ENCODE data around the gene SGCA.

The SGCA gene

GRCh38 chr17:50165867-50166517 is at the start of gene SGCA:
SGCA (plus strand) TSS chr17:50166005; CDS start chr17:50166041, 36 bp downstream.
- no peak for DNase-seq

DNA sequence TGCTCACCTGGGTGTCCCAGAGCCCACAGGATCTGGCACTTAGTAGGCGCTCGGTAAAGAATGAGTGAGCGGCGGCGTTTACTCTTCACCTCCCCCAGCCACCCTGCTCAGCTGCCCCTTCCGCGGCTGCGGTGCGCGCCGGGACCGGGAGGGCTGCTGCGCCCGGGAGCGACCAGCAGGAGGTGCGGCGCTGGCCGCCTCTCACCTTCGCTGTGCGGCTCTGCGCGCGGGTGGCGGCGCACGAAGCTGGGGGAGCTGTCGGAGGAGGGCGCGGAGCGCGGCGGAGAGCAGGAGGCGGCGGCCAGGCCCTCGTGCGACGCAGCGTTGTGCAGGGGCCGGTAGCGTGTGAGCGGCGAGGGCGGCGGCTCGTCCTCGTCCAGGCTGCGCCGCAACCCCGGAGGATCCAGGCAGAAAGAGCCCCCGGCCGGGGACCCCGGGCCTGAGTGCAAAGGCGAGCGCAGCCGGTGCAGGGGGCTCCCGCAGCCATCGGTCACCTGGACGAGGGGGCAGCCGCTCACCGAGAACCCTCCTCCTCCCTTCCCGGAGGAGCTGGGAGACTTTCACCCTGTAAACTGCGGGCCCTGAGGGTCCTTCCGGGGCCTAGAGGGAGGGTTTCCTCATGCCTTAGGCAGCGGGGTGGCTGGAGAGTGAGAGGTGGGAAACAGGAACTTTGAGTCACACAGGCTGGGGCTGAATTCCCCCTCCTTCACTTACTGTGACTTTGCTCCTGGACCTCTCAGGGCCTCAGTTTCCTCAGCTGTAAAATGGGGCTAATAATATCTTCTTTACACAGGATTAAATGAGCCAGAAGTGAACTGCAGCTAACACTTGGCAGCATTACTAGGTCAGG is 48.4 kb upstream of the SGCA start:
- DNase-seq = no peak

DNA sequence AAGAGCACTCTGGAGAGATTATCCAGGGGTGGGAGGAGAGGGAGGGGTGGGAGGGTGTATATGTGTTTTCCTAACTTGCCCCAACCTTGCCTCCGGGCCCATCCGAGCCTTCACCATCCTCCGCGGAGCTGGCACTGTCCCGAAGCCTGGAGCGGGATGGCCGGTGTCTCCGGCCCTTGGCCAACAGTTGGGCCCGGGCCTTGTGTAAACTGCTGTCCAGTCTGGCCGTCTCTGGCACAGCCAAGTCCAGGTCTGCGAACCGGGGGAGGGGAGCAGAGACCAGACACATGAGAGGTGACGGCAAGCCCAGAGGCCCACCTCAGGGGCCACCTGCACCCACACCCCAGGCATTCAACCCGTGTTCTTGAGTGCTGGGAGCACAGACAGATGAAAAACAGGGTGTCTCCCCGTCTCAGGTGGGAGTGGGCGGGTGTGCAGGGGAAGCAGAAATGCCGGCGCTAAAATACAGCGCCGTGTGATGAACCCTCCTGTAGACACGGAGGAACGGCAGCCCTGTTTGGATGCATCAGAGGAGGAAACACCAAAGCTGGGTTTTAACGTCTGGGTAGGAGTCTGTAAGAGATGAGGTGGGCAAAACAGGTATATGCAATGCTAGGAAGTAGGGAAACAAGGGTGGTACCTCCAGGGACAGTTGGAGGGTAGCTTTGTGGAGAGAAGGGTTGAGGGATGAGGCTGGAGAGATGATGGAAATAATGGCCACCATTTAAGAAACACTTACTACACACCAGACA is 47.6 kb upstream of the SGCA start:
- DNase-seq = no peak

- no peak for DNase-seq
These were observed 47.0 kb upstream of the SGCA start for GRCh38 chr17:50118828-50119218.

- DNase-seq = no peak
These were observed 45.1 kb upstream of the SGCA start for GRCh38 chr17:50120475-50121253.

GRCh38 chr17:50122945-50123344 is 42.9 kb upstream of the SGCA start:
- no peak for DNase-seq

DNA sequence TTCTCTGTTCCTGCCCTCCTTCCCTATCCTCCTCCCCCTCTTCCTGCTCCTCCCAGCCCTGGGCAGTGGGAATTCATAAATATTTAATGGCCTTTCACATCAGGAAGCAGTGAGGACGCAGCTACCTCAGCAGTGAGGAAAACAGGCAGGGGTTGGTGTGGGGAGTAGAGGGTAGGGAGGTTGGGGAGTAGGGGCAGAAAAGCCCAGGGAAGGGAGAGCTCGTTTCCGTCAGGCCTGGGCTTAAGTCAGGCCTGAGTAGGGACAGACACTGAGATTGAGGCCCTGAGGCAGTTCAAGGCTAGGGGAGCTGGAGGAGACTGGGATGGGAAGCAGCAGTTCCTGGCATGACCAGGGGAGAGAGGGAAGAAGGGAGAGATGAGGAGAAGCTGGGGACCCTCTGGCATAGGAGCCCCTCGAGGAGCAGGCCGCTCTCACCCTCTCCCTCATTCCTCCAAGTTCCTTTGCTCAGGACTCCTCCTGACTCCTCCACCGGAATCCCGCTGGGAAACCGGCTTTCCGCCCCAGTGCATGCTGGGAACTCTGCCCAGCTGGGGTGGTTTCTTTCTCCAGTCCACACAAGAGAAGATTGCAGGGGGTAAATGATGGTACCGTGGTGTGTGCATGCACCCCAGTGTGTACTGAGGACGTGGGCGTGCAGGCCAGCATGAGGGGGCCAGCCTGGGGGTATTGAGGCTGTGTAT is 42.0 kb upstream of the SGCA start:
- DNase-seq = no peak

- DNase-seq = no peak
These were observed 40.3 kb upstream of the SGCA start for GRCh38 chr17:50125420-50125997.

DNA sequence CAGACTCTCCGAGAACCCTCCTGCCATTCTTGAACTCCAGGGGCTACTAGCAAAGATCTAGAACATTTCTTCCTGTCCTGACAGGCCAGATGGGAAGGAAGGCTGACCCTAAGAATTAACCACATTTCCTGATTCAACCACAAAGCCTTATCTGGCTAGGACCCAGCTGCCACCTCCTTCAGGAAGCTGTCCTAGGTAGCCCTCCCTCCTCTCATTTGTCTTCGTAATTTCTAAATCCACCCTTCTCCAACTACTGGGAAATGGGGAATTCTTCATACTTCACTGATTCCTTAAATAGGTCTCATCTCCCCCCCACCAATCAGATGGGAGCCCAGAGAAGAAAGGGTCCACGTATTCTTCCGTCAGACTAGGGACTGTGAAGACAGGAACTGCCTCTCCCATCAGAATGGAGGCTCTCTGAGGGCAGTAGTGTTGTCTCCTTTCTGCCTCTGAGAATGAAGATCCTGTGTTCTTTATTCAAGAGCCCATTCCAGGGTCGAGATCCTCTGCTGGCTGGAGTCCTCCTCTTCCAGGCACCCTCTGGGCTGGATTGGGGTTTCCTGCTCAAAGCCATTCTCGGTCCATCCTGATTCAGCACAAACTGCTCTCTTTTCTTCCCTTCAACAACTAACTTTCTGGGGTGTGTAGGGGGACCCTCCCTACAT is 38.0 kb upstream of the SGCA start:
- DNase-seq = no peak

DNA sequence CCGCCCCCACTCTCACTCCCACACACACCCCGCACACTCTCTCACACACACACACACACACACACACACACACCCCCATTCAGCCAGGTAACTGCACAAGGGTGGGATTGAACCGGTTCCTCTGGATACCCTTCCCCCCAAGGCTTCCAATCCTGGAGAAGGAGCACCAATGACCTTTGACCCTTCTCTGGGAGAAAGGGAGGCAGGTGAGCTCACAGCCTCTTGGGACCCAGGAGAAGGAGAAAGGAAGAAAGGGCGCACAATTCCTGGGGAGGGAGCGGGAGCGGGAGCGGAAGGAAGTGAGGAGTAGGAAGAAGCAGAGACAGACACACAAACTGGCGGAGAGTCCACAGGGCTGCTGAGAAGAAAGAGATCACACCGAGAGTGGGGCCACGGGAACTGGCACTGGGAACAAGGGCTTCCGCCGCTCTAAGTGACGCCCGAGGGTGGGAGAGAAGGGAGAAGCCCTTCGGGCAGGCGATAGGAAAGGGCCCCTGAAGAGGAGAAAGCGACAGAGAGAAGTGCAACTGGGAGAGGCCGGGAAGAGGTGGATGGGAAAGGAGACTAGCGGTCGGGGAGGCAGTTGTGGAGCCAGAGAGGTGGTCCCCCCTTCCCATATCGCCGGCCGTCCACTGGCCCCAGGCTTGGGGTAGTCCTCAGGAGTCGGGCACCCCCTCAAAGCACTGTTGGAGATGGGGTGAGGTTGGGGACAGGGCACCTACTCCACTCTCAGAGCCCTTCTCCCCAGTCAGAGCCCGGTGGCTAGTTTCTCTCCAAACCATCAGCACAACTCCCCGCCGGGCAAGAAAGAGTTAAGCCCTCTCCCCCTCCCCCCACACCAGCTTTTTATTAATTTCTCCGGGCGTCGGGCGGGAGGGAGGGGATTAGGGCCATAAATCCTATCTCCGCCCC is 37.1 kb upstream of the SGCA start:
- no peak for DNase-seq

- no peak for DNase-seq
These were observed 36.5 kb upstream of the SGCA start for GRCh38 chr17:50129353-50129727.

- DNase-seq = no peak
These were observed 35.9 kb upstream of the SGCA start, which contains the start of gene SAMD14 for GRCh38 chr17:50129728-50130558. SAMD14 (minus strand) TSS chr17:50130160; CDS start chr17:50124959, 5,201 bp downstream.

DNA sequence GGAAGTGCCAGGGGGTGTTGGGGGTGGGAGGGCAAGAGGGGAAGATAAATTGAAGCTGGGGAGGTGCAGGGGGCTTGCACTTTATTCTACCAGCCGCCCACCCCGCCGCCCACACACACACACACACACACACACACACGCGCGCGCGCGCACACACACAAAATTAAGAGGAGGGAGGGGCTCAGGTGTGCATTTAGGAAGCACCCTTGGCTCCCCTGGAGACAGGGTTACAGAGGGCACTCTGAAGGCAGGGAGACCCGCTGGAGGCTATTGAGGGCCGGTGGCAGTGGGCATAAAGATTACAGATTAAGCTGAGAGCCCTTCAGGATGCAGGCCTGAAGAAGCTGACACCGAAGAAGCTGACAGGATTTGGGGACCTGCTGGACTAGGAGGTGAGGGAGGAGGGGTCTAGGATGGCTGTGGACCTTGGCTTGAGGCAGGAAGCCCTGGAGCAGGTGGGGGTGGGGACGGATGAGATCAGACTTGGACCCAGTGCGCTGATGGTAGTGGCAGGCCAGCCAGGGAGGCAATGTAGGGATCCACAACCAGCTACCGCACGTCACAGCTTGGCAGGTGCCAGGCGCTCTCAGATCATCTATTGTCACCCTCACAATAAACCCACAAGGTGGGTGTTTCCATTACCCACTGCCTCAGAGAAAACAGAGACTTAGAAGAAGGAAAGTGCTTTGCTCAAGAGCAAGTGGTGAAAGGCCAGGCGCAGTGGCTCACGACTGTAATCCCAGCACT is 35.1 kb upstream of the SGCA start:
- no peak for DNase-seq

GRCh38 chr17:50132104-50132794 is 33.6 kb upstream of the SGCA start:
- no peak for DNase-seq

- DNase-seq = no peak
These were observed 32.6 kb upstream of the SGCA start for GRCh38 chr17:50133028-50133768.

DNA sequence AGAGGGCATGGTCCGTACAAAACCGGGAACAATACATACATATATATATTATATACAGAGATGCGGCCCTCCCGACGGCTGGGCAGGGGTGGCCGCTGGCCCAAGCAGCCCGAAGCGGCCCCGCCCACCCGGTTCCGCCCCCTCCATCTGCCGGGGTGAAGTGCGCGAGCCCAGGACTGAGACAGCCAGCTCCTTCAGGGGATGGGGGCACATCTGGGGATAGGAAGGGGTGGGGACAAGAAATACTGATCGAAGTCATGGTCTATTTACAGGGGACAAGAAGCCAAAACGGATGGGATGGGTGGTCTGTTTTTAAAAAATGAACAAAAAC is 32.1 kb upstream of the SGCA start:
- no peak for DNase-seq

Data from cortex of kidney (tissue), 1 donor.